ENCODE measurements around the gene MTHFSD. TPM values are rescaled to one million over a fixed set of nuclear protein-coding genes. Genes with fewer than 3 reads are reported as not detected.

Gene MTHFSD
- total and polyA plus RNA-seq, 2 donors (not counting 3 experiments of a cell fraction or from before 2014, with no cell fraction given), result 16.7 to 21.1 TPM

GRCh38 chr16:86525696-86526095 lies 29.3 kb downstream of the MTHFSD start:
- TF ChIP-seq POLR2AphosphoS5 (IDR thresholded peaks at IDR 0.05; ENCODE audit: insufficient read depth, low read depth, low read length) (no peak), POLR2A (IDR thresholded peaks at IDR 0.05; ENCODE audit: low read depth, low read length) (no peak)
- Histone ChIP-seq H3K9ac (replicated peaks; ENCODE audit: extremely low read depth, insufficient read depth, low read length) (no peak overlapping the region), H3K4me1 (ENCODE audit: control insufficient read depth, extremely low read depth, insufficient read depth, low read length) (no peaks in the 10 kb centered on the region), H2AFZ (ENCODE audit: low read depth, low read length) (no peak overlapping the region), H3K27ac (ENCODE audit: insufficient read depth, low read depth, low read length) (no peak overlapping the region), H3K27me3 (ENCODE audit: control insufficient read depth in 2 of 2, insufficient read depth in 2 of 2, low read length in 2 of 2) (no peaks in the 10 kb centered on the region), H3K4me2 (ENCODE audit: insufficient read depth, low read length) (no peak overlapping the region), H3K79me2 (ENCODE audit: control insufficient read depth, insufficient read depth, low read length) (no peaks in the 10 kb centered on the region), H3K9me1 (replicated peaks; ENCODE audit: control insufficient read depth, extremely low read depth, insufficient read depth, low read length) (no peaks in the 10 kb centered on the region), H4K20me1 (replicated peaks; ENCODE audit: control insufficient read depth, extremely low read depth, insufficient read depth, low read length) (no peaks in the 10 kb centered on the region), H3K4me3 (replicated peaks in 1 of 3; ENCODE audit: insufficient read depth in 1 of 3, low read depth in 1 of 3, low read length in 3 of 3) (no peak overlapping the region), H3K9me3 (replicated peaks; ENCODE audit: control insufficient read depth, insufficient read depth, low read length) (no peaks in the 10 kb centered on the region), H3K36me3 (ENCODE audit: control insufficient read depth in 2 of 2, extremely low read depth in 1 of 2, insufficient read depth in 2 of 2, low read length in 2 of 2) (no peaks in the 10 kb centered on the region)
- CTCF ChIA-PET, result interaction anchor here (0.9 to 2.7 kb wide), 3 partner anchors 8 to 510 kb away, joined by 3 to 10 read pairs (median 3); no protein-coding TSS in a partner anchor
- BruUV-seq (replicated peaks), result no TSS peak
- FAIRE-seq (no peak), DNase-seq (ENCODE audit: low read depth, low spot score) (no peak)
- POLR2A ChIA-PET, result no interaction called here
- dilution Hi-C loops (cut with MboI; ENCODE audit: extremely low pct_ligation_motif_present, low sequenced_read_pairs), result no loop called here
- intact Hi-C loops (cut with micrococcal nuclease), result no loop called here

GRCh38 chr16:86524029-86524428 lies 31.0 kb downstream of the MTHFSD start:
- Histone ChIP-seq H3K27ac (ENCODE audit: insufficient read depth, low read depth, low read length) (no peak overlapping the region), H2AFZ (ENCODE audit: low read depth, low read length) (no peak overlapping the region), H3K27me3 (ENCODE audit: control insufficient read depth in 2 of 2, insufficient read depth in 2 of 2, low read length in 2 of 2) (no peaks in the 10 kb centered on the region), H3K9ac (replicated peaks; ENCODE audit: extremely low read depth, insufficient read depth, low read length) (no peak overlapping the region), H3K79me2 (ENCODE audit: control insufficient read depth, insufficient read depth, low read length) (no peaks in the 10 kb centered on the region), H3K9me3 (replicated peaks; ENCODE audit: control insufficient read depth, insufficient read depth, low read length) (no peaks in the 10 kb centered on the region), H3K9me1 (replicated peaks; ENCODE audit: control insufficient read depth, extremely low read depth, insufficient read depth, low read length) (no peaks in the 10 kb centered on the region), H3K36me3 (ENCODE audit: control insufficient read depth in 2 of 2, extremely low read depth in 1 of 2, insufficient read depth in 2 of 2, low read length in 2 of 2) (no peaks in the 10 kb centered on the region), H3K4me3 (replicated peaks in 1 of 3; ENCODE audit: insufficient read depth in 1 of 3, low read depth in 1 of 3, low read length in 3 of 3) (no peak overlapping the region), H3K4me2 (ENCODE audit: insufficient read depth, low read length) (no peak overlapping the region), H4K20me1 (replicated peaks; ENCODE audit: control insufficient read depth, extremely low read depth, insufficient read depth, low read length) (no peaks in the 10 kb centered on the region), H3K4me1 (ENCODE audit: control insufficient read depth, extremely low read depth, insufficient read depth, low read length) (no peaks in the 10 kb centered on the region)
- ChIA-PET POLR2A (no interaction called here), CTCF (no interaction called here)
- dilution Hi-C loops (cut with MboI; ENCODE audit: extremely low pct_ligation_motif_present, low sequenced_read_pairs), result no loop called here
- TF ChIP-seq POLR2AphosphoS5 (IDR thresholded peaks at IDR 0.05; ENCODE audit: insufficient read depth, low read depth, low read length) (no peak), MAX (IDR thresholded peaks at IDR 0.05; ENCODE audit: insufficient read depth, insufficient read length) (no peak), MYC (IDR thresholded peaks at IDR 0.05; ENCODE audit: low read depth, low read length) (no peak), GATA2 (IDR thresholded peaks at IDR 0.05; ENCODE audit: insufficient read depth, insufficient read length, low read depth, low read length) (no peak), JUN (IDR thresholded peaks at IDR 0.05; ENCODE audit: borderline replicate concordance, insufficient read depth, insufficient read length, low read depth) (no peak), POLR2A (IDR thresholded peaks at IDR 0.05; ENCODE audit: low read depth, low read length) (no peak), CTCF (IDR thresholded peaks at IDR 0.05; ENCODE audit: extremely low read depth in 1 of 2, insufficient read depth in 1 of 2, low read depth in 1 of 2, low read length in 2 of 2) (no peak), FOS (IDR thresholded peaks at IDR 0.05; ENCODE audit: borderline replicate concordance, insufficient read depth, low read length) (no peak), EZH2 (IDR thresholded peaks at IDR 0.05; ENCODE audit: borderline replicate concordance, low read depth, low read length, severe bottlenecking) (no peak)
- FAIRE-seq (no peak), DNase-seq (ENCODE audit: low read depth, low spot score) (no peak)
- no TSS peak for BruUV-seq (replicated peaks)
- intact Hi-C loops (cut with micrococcal nuclease), result no loop called here
